Measurements from ENCODE around the gene GTF2IRD1. TPM values are rescaled to one million over a fixed set of nuclear protein-coding genes. Genes with fewer than 3 reads are reported as not detected.

The GTF2IRD1 gene
- total RNA-seq, 1 donor from 2014 or later = 18.2 TPM

- no peaks in the 10 kb centered on the region for H3K27me3 ChIP-seq (ENCODE audit: control insufficient read depth, insufficient read depth, low read length)
- DNase-seq (ENCODE audit: low read depth) (no peak), FAIRE-seq (no peak)
- H3K4me3 ChIP-seq (ENCODE audit: low read depth, low read length) = no peak overlapping the region
- TF ChIP-seq CTCF (IDR thresholded peaks at IDR 0.05; ENCODE audit: insufficient read depth, low read length, severe bottlenecking) = no peak
- H3K36me3 ChIP-seq (ENCODE audit: control insufficient read depth, insufficient read depth, low read length) = peaks cover 21% of the 10 kb centered on the region
Measured at GRCh38 chr7:74511345-74511744, 57.6 kb downstream of the GTF2IRD1 start.

GRCh38 chr7:74512762-74513161, 59.1 kb downstream of the GTF2IRD1 start:
- Histone ChIP-seq H3K36me3 (ENCODE audit: control insufficient read depth, insufficient read depth, low read length) (peaks cover 17% of the 10 kb centered on the region), H3K4me3 (ENCODE audit: low read depth, low read length) (no peak overlapping the region), H3K27me3 (ENCODE audit: control insufficient read depth, insufficient read depth, low read length) (no peaks in the 10 kb centered on the region)
- TF ChIP-seq CTCF (IDR thresholded peaks at IDR 0.05; ENCODE audit: insufficient read depth, low read length, severe bottlenecking) = no peak
- FAIRE-seq (no peak), DNase-seq (ENCODE audit: low read depth) (no peak)

- Histone ChIP-seq H3K36me3 (ENCODE audit: control insufficient read depth, insufficient read depth, low read length) (peaks cover 18% of the 10 kb centered on the region), H3K27me3 (ENCODE audit: control insufficient read depth, insufficient read depth, low read length) (no peaks in the 10 kb centered on the region), H3K4me3 (ENCODE audit: low read depth, low read length) (no peak overlapping the region)
- FAIRE-seq (no peak), DNase-seq (ENCODE audit: low read depth) (no peak)
- no peak for TF ChIP-seq CTCF (IDR thresholded peaks at IDR 0.05; ENCODE audit: insufficient read depth, low read length, severe bottlenecking)
Measured at GRCh38 chr7:74514131-74514591, 60.5 kb downstream of the GTF2IRD1 start.

- Histone ChIP-seq H3K36me3 (ENCODE audit: control insufficient read depth, insufficient read depth, low read length) (peaks cover 21% of the 10 kb centered on the region), H3K4me3 (ENCODE audit: low read depth, low read length) (no peak overlapping the region), H3K27me3 (ENCODE audit: control insufficient read depth, insufficient read depth, low read length) (no peaks in the 10 kb centered on the region)
- TF ChIP-seq CTCF (IDR thresholded peaks at IDR 0.05; ENCODE audit: insufficient read depth, low read length, severe bottlenecking) = no peak
- FAIRE-seq (no peak), DNase-seq (ENCODE audit: low read depth) (no peak)
Measured at GRCh38 chr7:74515276-74515675, 61.6 kb downstream of the GTF2IRD1 start.

- Histone ChIP-seq H3K27me3 (ENCODE audit: control insufficient read depth, insufficient read depth, low read length) (no peaks in the 10 kb centered on the region), H3K36me3 (ENCODE audit: control insufficient read depth, insufficient read depth, low read length) (peaks cover 24% of the 10 kb centered on the region), H3K4me3 (ENCODE audit: low read depth, low read length) (no peak overlapping the region)
- no peak for TF ChIP-seq CTCF (IDR thresholded peaks at IDR 0.05; ENCODE audit: insufficient read depth, low read length, severe bottlenecking)
- FAIRE-seq = no peak
- DNase-seq (ENCODE audit: low read depth) = no peak
Measured at GRCh38 chr7:74516214-74516613, 62.5 kb downstream of the GTF2IRD1 start.

- Histone ChIP-seq H3K4me3 (ENCODE audit: low read depth, low read length) (no peak overlapping the region), H3K36me3 (ENCODE audit: control insufficient read depth, insufficient read depth, low read length) (peaks cover 25% of the 10 kb centered on the region), H3K27me3 (ENCODE audit: control insufficient read depth, insufficient read depth, low read length) (no peaks in the 10 kb centered on the region)
- no peak for TF ChIP-seq CTCF (IDR thresholded peaks at IDR 0.05; ENCODE audit: insufficient read depth, low read length, severe bottlenecking)
- DNase-seq (ENCODE audit: low read depth) (no peak), FAIRE-seq (no peak)
Measured at GRCh38 chr7:74518041-74518440, 64.3 kb downstream of the GTF2IRD1 start.
